Astrocyte (in vitro differentiated cells and primary cell): ENCODE data around the gene UGT1A6. TPM values are rescaled to one million over a fixed set of nuclear protein-coding genes. Genes with fewer than 3 reads are reported as not detected.

ENCODE experiments used
- DNase-seq: peaks from one replicate; pipeline ENCODE4 v3.0.0-alpha.2; 2010; ENCODE audit warnings: low read depth
- FAIRE-seq: peaks from 2 replicates; lab custom pipeline; 2011; peaks lifted over from hg19 to GRCh38; lab: Jason Lieb, UNC
- H2AFZ ChIP-seq: 2 replicates; pipeline ENCODE4 v1.6.0; 2012; ENCODE audit warnings: low read depth, low read length, inconsistent platforms
- H3K27ac ChIP-seq: 2 replicates; pipeline ENCODE4 v1.5.1; 2011; ENCODE audit warnings: low read depth, low read length, inconsistent platforms
- H3K27me3 ChIP-seq: 2 replicates; pipeline ENCODE4 v1.6.0; 2011; ENCODE audit warnings: low read length, inconsistent platforms; ENCODE audit not compliant: insufficient read depth
- H3K36me3 ChIP-seq: 2 replicates; pipeline ENCODE4 v1.5.1; 2011; ENCODE audit warnings: low read length, inconsistent platforms; ENCODE audit not compliant: insufficient read depth
- H3K4me1 ChIP-seq: 2 replicates; pipeline ENCODE4 v1.5.1; 2011; ENCODE audit warnings: low read length, inconsistent platforms; ENCODE audit not compliant: insufficient read depth
- H3K4me2 ChIP-seq: 2 replicates; pipeline ENCODE4 v1.6.0; 2012; ENCODE audit warnings: low read length, inconsistent platforms
- H3K4me3 ChIP-seq: 2 replicates; pipeline ENCODE4 v1.5.1; 2011; ENCODE audit warnings: low read depth, mild to moderate bottlenecking, low read length, inconsistent platforms; ENCODE audit not compliant: insufficient read depth
- H3K79me2 ChIP-seq: 2 replicates; pipeline ENCODE4 v1.6.0; 2012; ENCODE audit warnings: mild to moderate bottlenecking, low read length, inconsistent platforms; ENCODE audit not compliant: insufficient read depth
- H3K9ac ChIP-seq: 2 replicates; pipeline ENCODE4 v1.6.0; 2012; ENCODE audit warnings: mild to moderate bottlenecking, low read length, inconsistent platforms
- H3K9me3 ChIP-seq: 2 replicates; pipeline ENCODE4 v1.5.1; 2012; ENCODE audit warnings: low read depth, mild to moderate bottlenecking, low read length, inconsistent platforms; ENCODE audit not compliant: insufficient read depth
- H4K20me1 ChIP-seq: 2 replicates; pipeline ENCODE4 v1.6.0; 2012; ENCODE audit warnings: low read length, inconsistent platforms; ENCODE audit not compliant: insufficient read depth
- H3K27ac Mint-ChIP-seq: one replicate; pipeline ENCODE4 v1.8.0; 2021; ENCODE audit warnings: mild to moderate bottlenecking, mixed read lengths; ENCODE audit not compliant: unreplicated experiment
- H3K27me3 Mint-ChIP-seq: one replicate; pipeline ENCODE4 v1.8.0; 2021; ENCODE audit warnings: low read depth, mixed read lengths; ENCODE audit not compliant: unreplicated experiment
- H3K36me3 Mint-ChIP-seq: one replicate; pipeline ENCODE4 v1.8.0; 2021; ENCODE audit warnings: low read depth, mixed read lengths; ENCODE audit not compliant: unreplicated experiment
- H3K4me1 Mint-ChIP-seq: one replicate; pipeline ENCODE4 v1.8.0; 2021; ENCODE audit warnings: low read depth, mixed read lengths; ENCODE audit not compliant: unreplicated experiment
- H3K4me3 Mint-ChIP-seq: one replicate; pipeline ENCODE4 v1.8.0; 2021; ENCODE audit warnings: mild to moderate bottlenecking, moderate library complexity, mixed read lengths; ENCODE audit not compliant: unreplicated experiment
- H3K9me3 Mint-ChIP-seq: one replicate; pipeline ENCODE4 v1.8.0; 2021; ENCODE audit warnings: mild to moderate bottlenecking, mixed read lengths; ENCODE audit not compliant: unreplicated experiment
- EZH2 ChIP-seq: IDR thresholded peaks from 2 replicates; pipeline ENCODE4 v1.6.1; 2012; ENCODE audit warnings: mild to moderate bottlenecking, low read length, inconsistent platforms; ENCODE audit not compliant: insufficient read depth
- total RNA-seq: library from RNA; stranded (reverse); gene quantifications from 2 replicates; pipeline ENCODE4 v1.2.1, GENCODE V29; 2021
- TF ChIP-seq, protein P1 (sequence below): IDR thresholded peaks from 2 replicates; pipeline ENCODE4 v1.5.1; 2011; ENCODE audit warnings: low read depth, mild to moderate bottlenecking, inconsistent platforms, low read length, moderate library complexity; ENCODE audit not compliant: insufficient read depth

The UGT1A6 gene
- total RNA-seq, 1 donor from 2014 or later = not detected

DNA sequence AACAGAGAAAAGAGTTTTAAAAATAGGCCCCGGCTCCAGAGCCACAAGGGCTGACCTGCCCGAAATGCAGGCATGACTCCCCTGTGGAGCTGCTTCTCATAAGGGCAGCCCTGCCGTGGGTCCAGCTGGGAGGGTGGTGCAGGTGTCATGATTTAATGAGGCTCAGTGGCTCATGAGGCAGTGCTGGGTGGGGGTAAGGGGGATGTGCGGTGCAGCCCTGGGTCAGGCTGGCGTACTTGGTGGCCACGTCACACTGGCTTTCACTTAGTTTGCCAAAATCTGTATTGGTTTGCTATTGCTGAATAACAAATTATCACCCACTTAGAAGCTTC lies 128.1 kb downstream of the UGT1A6 start:
- Histone ChIP-seq H3K4me1 (no peaks in the 10 kb centered on the region), H3K4me2 (no peak overlapping the region), H3K27me3 (no peaks in the 10 kb centered on the region), H3K27ac (no peak overlapping the region), H3K9me3 (no peaks in the 10 kb centered on the region), H3K4me3 (no peak overlapping the region), H4K20me1 (no peaks in the 10 kb centered on the region), H2AFZ (no peak overlapping the region), H3K79me2 (no peaks in the 10 kb centered on the region), H3K36me3 (no peaks in the 10 kb centered on the region), H3K9ac (no peak overlapping the region)
- no peaks in the 10 kb centered on the region for H3K9me3 Mint-ChIP-seq
- no peak overlapping the region for H3K4me3 Mint-ChIP-seq
- H3K36me3 Mint-ChIP-seq = no peaks in the 10 kb centered on the region
- no peak overlapping the region for H3K27ac Mint-ChIP-seq
- H3K27me3 Mint-ChIP-seq = peaks cover 22% of the 10 kb centered on the region
- DNase-seq (no peak), FAIRE-seq (no peak)
- no peak for TF ChIP-seq EZH2
- TF ChIP-seq, protein P1, sequence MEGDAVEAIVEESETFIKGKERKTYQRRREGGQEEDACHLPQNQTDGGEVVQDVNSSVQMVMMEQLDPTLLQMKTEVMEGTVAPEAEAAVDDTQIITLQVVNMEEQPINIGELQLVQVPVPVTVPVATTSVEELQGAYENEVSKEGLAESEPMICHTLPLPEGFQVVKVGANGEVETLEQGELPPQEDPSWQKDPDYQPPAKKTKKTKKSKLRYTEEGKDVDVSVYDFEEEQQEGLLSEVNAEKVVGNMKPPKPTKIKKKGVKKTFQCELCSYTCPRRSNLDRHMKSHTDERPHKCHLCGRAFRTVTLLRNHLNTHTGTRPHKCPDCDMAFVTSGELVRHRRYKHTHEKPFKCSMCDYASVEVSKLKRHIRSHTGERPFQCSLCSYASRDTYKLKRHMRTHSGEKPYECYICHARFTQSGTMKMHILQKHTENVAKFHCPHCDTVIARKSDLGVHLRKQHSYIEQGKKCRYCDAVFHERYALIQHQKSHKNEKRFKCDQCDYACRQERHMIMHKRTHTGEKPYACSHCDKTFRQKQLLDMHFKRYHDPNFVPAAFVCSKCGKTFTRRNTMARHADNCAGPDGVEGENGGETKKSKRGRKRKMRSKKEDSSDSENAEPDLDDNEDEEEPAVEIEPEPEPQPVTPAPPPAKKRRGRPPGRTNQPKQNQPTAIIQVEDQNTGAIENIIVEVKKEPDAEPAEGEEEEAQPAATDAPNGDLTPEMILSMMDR = no peak
- H3K4me1 Mint-ChIP-seq = no peaks in the 10 kb centered on the region

GRCh38 chr2:233821196-233821595 lies 128.5 kb downstream of the UGT1A6 start:
- H3K36me3 ChIP-seq = no peaks in the 10 kb centered on the region
- Mint-ChIP-seq H3K4me3 (no peak overlapping the region), H3K9me3 (no peaks in the 10 kb centered on the region), H3K27me3 (peaks cover 22% of the 10 kb centered on the region), H3K27ac (no peak overlapping the region), H3K4me1 (no peaks in the 10 kb centered on the region), H3K36me3 (no peaks in the 10 kb centered on the region)
- TF ChIP-seq EZH2 = no peak
- TF ChIP-seq, protein P1 = no peak
- no peak for DNase-seq
- H3K27me3 ChIP-seq = no peaks in the 10 kb centered on the region
- H3K9ac ChIP-seq = no peak overlapping the region
- H3K79me2 ChIP-seq = no peaks in the 10 kb centered on the region
- no peaks in the 10 kb centered on the region for H4K20me1 ChIP-seq
- no peak overlapping the region for H3K4me3 ChIP-seq
- no peaks in the 10 kb centered on the region for H3K4me1 ChIP-seq
- H2AFZ ChIP-seq = no peak overlapping the region
- H3K27ac ChIP-seq = no peak overlapping the region
- no peak for FAIRE-seq
- H3K9me3 ChIP-seq = no peaks in the 10 kb centered on the region
- H3K4me2 ChIP-seq = no peak overlapping the region

DNA sequence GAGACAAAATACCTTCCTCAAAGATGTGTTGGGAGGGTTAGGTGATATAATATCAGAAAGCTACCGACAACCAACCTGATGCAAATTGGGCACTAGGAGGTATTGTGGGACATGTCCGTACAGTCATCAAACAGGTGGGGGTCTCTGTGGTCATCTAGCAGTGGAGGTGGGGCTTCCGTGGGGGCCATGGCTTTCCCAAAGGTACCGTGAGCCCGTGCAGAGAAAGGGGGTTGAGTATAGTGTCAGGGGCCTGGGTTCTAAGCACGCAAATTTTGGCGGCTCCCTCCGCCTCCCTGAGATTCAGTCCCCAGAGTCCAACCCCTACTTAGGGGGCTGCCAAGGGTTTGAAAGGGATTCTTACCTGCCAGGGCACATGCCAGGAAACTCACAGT lies 129.0 kb downstream of the UGT1A6 start:
- Histone ChIP-seq H3K4me2 (no peak overlapping the region), H3K9ac (no peak overlapping the region), H3K4me3 (no peak overlapping the region), H3K36me3 (no peaks in the 10 kb centered on the region), H3K27me3 (no peaks in the 10 kb centered on the region), H3K4me1 (no peaks in the 10 kb centered on the region), H4K20me1 (no peaks in the 10 kb centered on the region), H3K9me3 (no peaks in the 10 kb centered on the region), H3K27ac (no peak overlapping the region), H2AFZ (no peak overlapping the region), H3K79me2 (no peaks in the 10 kb centered on the region)
- TF ChIP-seq, protein P1 = no peak
- no peak for TF ChIP-seq EZH2
- no peaks in the 10 kb centered on the region for H3K4me1 Mint-ChIP-seq
- H3K9me3 Mint-ChIP-seq = no peaks in the 10 kb centered on the region
- no peaks in the 10 kb centered on the region for H3K36me3 Mint-ChIP-seq
- FAIRE-seq = no peak
- peaks cover 22% of the 10 kb centered on the region for H3K27me3 Mint-ChIP-seq
- no peak overlapping the region for H3K4me3 Mint-ChIP-seq
- DNase-seq = no peak
- H3K27ac Mint-ChIP-seq = no peak overlapping the region
